IMR-90 (cell line): ENCODE measurements around the gene PRKCA.

Source experiments
- BHLHE40 ChIP-seq: fragments of 150-350 bp; IDR thresholded peaks from 2 replicates; pipeline ENCODE4 v1.6.1; 2016; ENCODE audit warnings: mild to moderate bottlenecking, low read depth, low read length
- CEBPB ChIP-seq: IDR thresholded peaks from 2 replicates; pipeline ENCODE4 v1.6.1; 2012; ENCODE audit warnings: low read depth, low read length, improper control_type of control experiment
- ELK1 ChIP-seq: fragments of 150-350 bp; IDR thresholded peaks from 2 replicates; pipeline ENCODE4 v1.6.1; 2016; ENCODE audit warnings: low read depth, mild to moderate bottlenecking, low read length, moderate library complexity, borderline replicate concordance
- MAFK ChIP-seq: IDR thresholded peaks from 2 replicates; pipeline ENCODE4 v1.6.1; 2012; ENCODE audit warnings: low read depth, low read length, improper control_type of control experiment
- MXI1 ChIP-seq: IDR thresholded peaks from 2 replicates; pipeline ENCODE4 v1.6.1; 2012; ENCODE audit warnings: low read depth, mild to moderate bottlenecking, low read length, moderate library complexity, borderline replicate concordance
- NFE2L2 ChIP-seq: fragments of 150-350 bp; IDR thresholded peaks from 2 replicates; pipeline ENCODE4 v1.6.1; 2016; ENCODE audit warnings: low read depth, mild to moderate bottlenecking, low read length
- POLR2A ChIP-seq: IDR thresholded peaks from 2 replicates; pipeline ENCODE4 v1.6.1; 2012; ENCODE audit warnings: mild to moderate bottlenecking, low read depth, low read length
- RCOR1 ChIP-seq: IDR thresholded peaks from 2 replicates; pipeline ENCODE4 v1.6.1; 2012; ENCODE audit warnings: mild to moderate bottlenecking, low read length, improper control_type of control experiment; ENCODE audit not compliant: insufficient replicate concordance
- RFX5 ChIP-seq: IDR thresholded peaks from 2 replicates; pipeline ENCODE4 v1.8.0; 2012; ENCODE audit warnings: low read depth, mild to moderate bottlenecking, low read length, moderate library complexity
- SMC3 ChIP-seq: fragments of 150-350 bp; IDR thresholded peaks from 2 replicates; pipeline ENCODE4 v1.6.1; 2016; ENCODE audit warnings: low read depth, mild to moderate bottlenecking, antibody characterized with exemption, low read length, moderate library complexity
- TF ChIP-seq, protein P1 (sequence below): conservative IDR thresholded peaks from 2 replicates; pipeline ENCODE4 v1.5.1; 2012; ENCODE audit warnings: mild to moderate bottlenecking, low read depth, low read length, improper control_type of control experiment
- TF ChIP-seq, protein P2 (sequence below): fragments of 150-350 bp; IDR thresholded peaks from 2 replicates; pipeline ENCODE4 v1.6.1; 2017; ENCODE audit warnings: mild to moderate bottlenecking, antibody characterized with exemption, low read length, low read depth

- TF ChIP-seq, protein P1, sequence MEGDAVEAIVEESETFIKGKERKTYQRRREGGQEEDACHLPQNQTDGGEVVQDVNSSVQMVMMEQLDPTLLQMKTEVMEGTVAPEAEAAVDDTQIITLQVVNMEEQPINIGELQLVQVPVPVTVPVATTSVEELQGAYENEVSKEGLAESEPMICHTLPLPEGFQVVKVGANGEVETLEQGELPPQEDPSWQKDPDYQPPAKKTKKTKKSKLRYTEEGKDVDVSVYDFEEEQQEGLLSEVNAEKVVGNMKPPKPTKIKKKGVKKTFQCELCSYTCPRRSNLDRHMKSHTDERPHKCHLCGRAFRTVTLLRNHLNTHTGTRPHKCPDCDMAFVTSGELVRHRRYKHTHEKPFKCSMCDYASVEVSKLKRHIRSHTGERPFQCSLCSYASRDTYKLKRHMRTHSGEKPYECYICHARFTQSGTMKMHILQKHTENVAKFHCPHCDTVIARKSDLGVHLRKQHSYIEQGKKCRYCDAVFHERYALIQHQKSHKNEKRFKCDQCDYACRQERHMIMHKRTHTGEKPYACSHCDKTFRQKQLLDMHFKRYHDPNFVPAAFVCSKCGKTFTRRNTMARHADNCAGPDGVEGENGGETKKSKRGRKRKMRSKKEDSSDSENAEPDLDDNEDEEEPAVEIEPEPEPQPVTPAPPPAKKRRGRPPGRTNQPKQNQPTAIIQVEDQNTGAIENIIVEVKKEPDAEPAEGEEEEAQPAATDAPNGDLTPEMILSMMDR, result no peak
- no peak for TF ChIP-seq POLR2A
- TF ChIP-seq, protein P2, sequence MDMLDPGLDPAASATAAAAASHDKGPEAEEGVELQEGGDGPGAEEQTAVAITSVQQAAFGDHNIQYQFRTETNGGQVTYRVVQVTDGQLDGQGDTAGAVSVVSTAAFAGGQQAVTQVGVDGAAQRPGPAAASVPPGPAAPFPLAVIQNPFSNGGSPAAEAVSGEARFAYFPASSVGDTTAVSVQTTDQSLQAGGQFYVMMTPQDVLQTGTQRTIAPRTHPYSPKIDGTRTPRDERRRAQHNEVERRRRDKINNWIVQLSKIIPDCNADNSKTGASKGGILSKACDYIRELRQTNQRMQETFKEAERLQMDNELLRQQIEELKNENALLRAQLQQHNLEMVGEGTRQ, result no peak
- TF ChIP-seq MXI1, result no peak
- TF ChIP-seq SMC3, result no peak
- no peak for TF ChIP-seq MAFK
- no peak for TF ChIP-seq BHLHE40
- no peak for TF ChIP-seq NFE2L2
- no peak for TF ChIP-seq RFX5
- TF ChIP-seq RCOR1, result no peak
- TF ChIP-seq CEBPB, result no peak
- TF ChIP-seq ELK1, result no peak
These were observed 540.1 kb downstream of the PRKCA start for GRCh38 chr17:66842505-66842904.
